OCI-LY7 (cell line): ENCODE measurements around the gene TMIE. TPM values are rescaled to one million over a fixed set of nuclear protein-coding genes. Genes with fewer than 3 reads are reported as not detected.

Experiments
- BruUV-seq: library from RNA; stranded (reverse); fragments of 400-500 nt; replicated peaks from 2 replicates; lab custom pipeline; 2021; lab: Mats Ljungman, UMichigan
- CTCF ChIA-PET: fragments of 300-600 bp; sonication (Branson Sonifier 250); formaldehyde crosslinking; loops from one replicate; lab custom pipeline; 2022; ENCODE audit warnings: antibody characterized with exemption; ENCODE audit not compliant: unreplicated experiment; lab: Charles Lee
- POLR2A ChIA-PET: fragments of 300-600 bp; sonication (Branson Sonifier 250); formaldehyde crosslinking; loops from one replicate; lab custom pipeline; 2022; ENCODE audit warnings: antibody characterized with exemption; lab: Charles Lee
- DNase-seq: peaks from one replicate; pipeline ENCODE4 v3.0.0-alpha.2; 2015; ENCODE audit warnings: low spot score
- H2AFZ ChIP-seq: fragments of 200-600 bp; sonication (generic), shearing (Covaris generic); 2 replicates; pipeline ENCODE4 v1.6.1; 2014; ENCODE audit warnings: mild to moderate bottlenecking, antibody characterized with exemption, low read length, moderate library complexity
- H3K27ac ChIP-seq: fragments of 200-600 bp; sonication (generic); 2 replicates; pipeline ENCODE4 v1.5.1; 2014; ENCODE audit warnings: mixed run types, low read depth, mild to moderate bottlenecking, moderate library complexity, low read length, inconsistent platforms; ENCODE audit not compliant: poor library complexity, severe bottlenecking
- H3K36me3 ChIP-seq: fragments of 200-600 bp; sonication (generic); 2 replicates; pipeline ENCODE4 v1.6.1; 2014; ENCODE audit warnings: mild to moderate bottlenecking, antibody characterized with exemption, low read length, moderate library complexity, mixed read lengths; ENCODE audit not compliant: insufficient read depth
- H3K4me1 ChIP-seq: fragments of 200-600 bp; sonication (generic); 2 replicates; pipeline ENCODE4 v1.5.1; 2014; ENCODE audit warnings: mild to moderate bottlenecking, low read length; ENCODE audit not compliant: insufficient read depth, poor library complexity, severe bottlenecking
- H3K4me2 ChIP-seq: fragments of 200-600 bp; sonication (generic); 2 replicates; pipeline ENCODE4 v1.6.1; 2014; ENCODE audit warnings: mild to moderate bottlenecking, low read length
- H3K4me3 ChIP-seq: fragments of 200-600 bp; sonication (generic); 2 replicates; pipeline ENCODE4 v1.5.1; 2014; ENCODE audit warnings: mild to moderate bottlenecking, low read depth, low read length; ENCODE audit not compliant: poor library complexity, severe bottlenecking
- H3K79me2 ChIP-seq: fragments of 200-600 bp; sonication (generic); 2 replicates; pipeline ENCODE4 v1.6.1; 2016; ENCODE audit warnings: low read depth, mild to moderate bottlenecking, low read length, moderate library complexity, mixed read lengths; ENCODE audit not compliant: insufficient read depth
- H3K9me2 ChIP-seq: fragments of 200-600 bp; sonication (generic); 2 replicates; pipeline ENCODE4 v1.6.1; 2016; ENCODE audit warnings: mild to moderate bottlenecking, low read length, mixed read lengths; ENCODE audit not compliant: insufficient read depth
- H3K9me3 ChIP-seq: fragments of 200-600 bp; sonication (generic); 2 replicates; pipeline ENCODE4 v1.6.1; 2014; ENCODE audit warnings: mild to moderate bottlenecking, mixed run types, low read length, mixed read lengths
- H4K20me1 ChIP-seq: fragments of 200-600 bp; sonication (generic); 2 replicates; pipeline ENCODE4 v1.6.1; 2014; ENCODE audit warnings: mild to moderate bottlenecking, antibody characterized with exemption, low read length, moderate library complexity, mixed read lengths; ENCODE audit not compliant: insufficient read depth
- EZH2phosphoT487 ChIP-seq: fragments of 200-600 bp; sonication (generic); IDR thresholded peaks from 2 replicates; pipeline ENCODE4 v1.6.1; 2018; ENCODE audit warnings: low read depth, borderline replicate concordance, mild to moderate bottlenecking, mixed run types, antibody characterized with exemption, low read length, moderate library complexity, mixed read lengths
- intact Hi-C: fragments of 100-400 bp; cut with micrococcal nuclease; formaldehyde crosslinking; loops from one replicate; pipeline ENCODE4 v1.10.0; 2022; ENCODE audit not compliant: unreplicated experiment
- total RNA-seq, 2 experiments: library from RNA; depleted of rRNA in 1 of 2; stranded (reverse); fragments of >200 nt in 1 of 2; shearing (Covaris generic) in 1 of 2; gene quantifications; 2 replicates each; pipeline ENCODE4 v1.2.3, GENCODE V29; 2014 to 2022
- TF ChIP-seq, protein P1 (sequence below): fragments of 200-600 bp; sonication (generic); conservative IDR thresholded peaks from 2 replicates; pipeline ENCODE4 v1.5.1; 2014; ENCODE audit warnings: mild to moderate bottlenecking, antibody characterized with exemption, low read length, moderate library complexity, mixed read lengths

The TMIE gene
- total RNA-seq, 2 experiments from 2014 or later, result not detected

GRCh38 chr3:46755646-46756045 is 54.5 kb downstream of the TMIE start:
- no peak for DNase-seq
- no peak overlapping the region for H3K4me3 ChIP-seq
- intact Hi-C loops, result no loop called here
- ChIA-PET CTCF (no interaction called here), POLR2A (no interaction called here)
- H3K9me3 ChIP-seq, result no peaks in the 10 kb centered on the region
- no peaks in the 10 kb centered on the region for H3K79me2 ChIP-seq
- H3K4me1 ChIP-seq, result no peaks in the 10 kb centered on the region
- H3K4me2 ChIP-seq, result no peak overlapping the region
- H4K20me1 ChIP-seq, result no peaks in the 10 kb centered on the region
- H2AFZ ChIP-seq, result no peak overlapping the region
- no peak overlapping the region for H3K27ac ChIP-seq
- TF ChIP-seq, protein P1, sequence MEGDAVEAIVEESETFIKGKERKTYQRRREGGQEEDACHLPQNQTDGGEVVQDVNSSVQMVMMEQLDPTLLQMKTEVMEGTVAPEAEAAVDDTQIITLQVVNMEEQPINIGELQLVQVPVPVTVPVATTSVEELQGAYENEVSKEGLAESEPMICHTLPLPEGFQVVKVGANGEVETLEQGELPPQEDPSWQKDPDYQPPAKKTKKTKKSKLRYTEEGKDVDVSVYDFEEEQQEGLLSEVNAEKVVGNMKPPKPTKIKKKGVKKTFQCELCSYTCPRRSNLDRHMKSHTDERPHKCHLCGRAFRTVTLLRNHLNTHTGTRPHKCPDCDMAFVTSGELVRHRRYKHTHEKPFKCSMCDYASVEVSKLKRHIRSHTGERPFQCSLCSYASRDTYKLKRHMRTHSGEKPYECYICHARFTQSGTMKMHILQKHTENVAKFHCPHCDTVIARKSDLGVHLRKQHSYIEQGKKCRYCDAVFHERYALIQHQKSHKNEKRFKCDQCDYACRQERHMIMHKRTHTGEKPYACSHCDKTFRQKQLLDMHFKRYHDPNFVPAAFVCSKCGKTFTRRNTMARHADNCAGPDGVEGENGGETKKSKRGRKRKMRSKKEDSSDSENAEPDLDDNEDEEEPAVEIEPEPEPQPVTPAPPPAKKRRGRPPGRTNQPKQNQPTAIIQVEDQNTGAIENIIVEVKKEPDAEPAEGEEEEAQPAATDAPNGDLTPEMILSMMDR, result no peak
- no peak for TF ChIP-seq EZH2phosphoT487
- H3K36me3 ChIP-seq, result no peaks in the 10 kb centered on the region
- no peaks in the 10 kb centered on the region for H3K9me2 ChIP-seq
- no TSS peak for BruUV-seq

DNA sequence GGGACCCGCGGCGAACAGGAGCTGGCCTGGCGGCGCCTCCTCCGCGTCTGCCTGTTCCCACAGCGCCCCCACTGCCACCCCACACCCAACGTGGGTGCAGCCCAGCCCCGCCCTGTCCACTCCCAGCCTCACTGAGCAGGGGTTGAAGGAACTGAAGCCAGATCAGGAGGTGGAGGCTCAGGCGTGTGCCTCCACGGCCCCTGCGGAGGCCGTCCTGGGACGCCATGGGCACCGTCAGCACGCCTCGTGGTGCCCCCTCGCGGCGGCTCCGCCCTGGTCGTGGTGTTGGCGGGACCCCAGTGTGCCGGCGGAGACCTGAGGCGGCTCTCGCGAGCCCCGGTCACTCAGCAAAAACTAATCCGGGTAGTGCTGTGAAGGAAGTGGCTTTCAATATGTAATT is 55.5 kb downstream of the TMIE start:
- Histone ChIP-seq H3K9me2 (no peaks in the 10 kb centered on the region), H3K79me2 (no peaks in the 10 kb centered on the region), H2AFZ (no peak overlapping the region), H3K4me3 (no peak overlapping the region), H3K27ac (no peak overlapping the region), H4K20me1 (no peaks in the 10 kb centered on the region), H3K4me1 (no peaks in the 10 kb centered on the region), H3K4me2 (no peak overlapping the region), H3K36me3 (no peaks in the 10 kb centered on the region), H3K9me3 (no peaks in the 10 kb centered on the region)
- ChIA-PET CTCF (no interaction called here), POLR2A (interaction anchor here (0.9 kb wide), 1 partner anchor 11 kb away, joined by 3 read pairs; no protein-coding TSS in a partner anchor)
- TF ChIP-seq, protein P1, result no peak
- no peak for TF ChIP-seq EZH2phosphoT487
- intact Hi-C loops, result no loop called here
- no peak for DNase-seq
- no TSS peak for BruUV-seq

DNA sequence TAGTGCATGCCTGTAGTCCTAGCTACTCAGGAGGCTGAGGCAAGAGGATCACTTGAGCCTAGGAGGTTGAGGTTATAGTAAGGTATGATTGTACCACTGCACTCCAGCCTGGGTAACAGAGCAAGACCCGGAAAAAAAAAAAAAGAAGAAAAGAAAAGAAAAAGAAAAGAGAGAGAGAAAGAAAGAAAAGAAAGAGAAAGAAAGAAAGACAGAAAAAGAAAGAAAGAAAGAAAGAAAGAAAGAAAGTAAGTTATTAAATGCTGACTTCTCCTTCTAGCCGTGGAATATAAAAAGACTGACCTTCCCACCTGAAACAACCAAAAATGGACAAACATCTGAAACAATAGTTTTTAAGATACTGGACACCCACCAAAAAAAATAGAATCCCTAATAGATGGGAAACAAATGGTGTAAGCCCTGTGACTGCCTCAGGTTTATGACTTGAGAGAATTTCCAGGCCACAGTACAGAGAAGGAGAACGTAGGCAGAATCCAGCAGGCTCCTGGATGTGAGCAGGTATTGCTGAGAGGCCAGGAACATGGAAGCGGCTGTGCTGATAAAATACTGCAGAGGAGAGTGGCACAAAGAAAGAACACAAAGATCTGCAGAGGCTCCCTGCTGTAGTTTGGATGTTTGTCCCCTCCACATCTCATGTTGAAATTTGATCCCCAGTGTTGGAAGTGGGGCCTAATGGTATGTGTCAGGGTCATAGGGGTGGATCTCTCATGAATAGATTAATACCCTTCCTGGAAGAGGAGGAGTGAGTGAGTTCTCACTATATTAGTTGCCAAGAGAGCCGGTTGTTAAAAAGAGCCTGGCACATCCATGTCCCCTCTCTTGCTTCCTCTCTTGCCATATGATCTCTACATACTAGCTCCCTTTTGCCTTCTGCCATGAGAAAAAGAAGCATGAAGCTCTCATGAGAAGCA is 58.3 kb downstream of the TMIE start:
- intact Hi-C loops, result no loop called here
- H3K9me2 ChIP-seq, result no peaks in the 10 kb centered on the region
- POLR2A ChIA-PET, result interaction anchor here (0.6 kb wide), 1 partner anchor 390 kb away, joined by 7 read pairs; no protein-coding TSS in a partner anchor
- TF ChIP-seq, protein P1, result no peak
- no peak for TF ChIP-seq EZH2phosphoT487
- H3K27ac ChIP-seq, result no peak overlapping the region
- CTCF ChIA-PET, result no interaction called here
- no peaks in the 10 kb centered on the region for H3K9me3 ChIP-seq
- H3K4me3 ChIP-seq, result no peak overlapping the region
- H3K36me3 ChIP-seq, result no peaks in the 10 kb centered on the region
- H3K4me2 ChIP-seq, result no peak overlapping the region
- no TSS peak for BruUV-seq
- no peak for DNase-seq
- no peaks in the 10 kb centered on the region for H4K20me1 ChIP-seq
- no peak overlapping the region for H2AFZ ChIP-seq
- no peaks in the 10 kb centered on the region for H3K79me2 ChIP-seq
- H3K4me1 ChIP-seq, result no peaks in the 10 kb centered on the region
